ENCODE measurements around the gene SH3BP2.

GRCh38 chr4:2802618-2803531 is 10.0 kb downstream of the SH3BP2 start:
- TF ChIP-seq POLR2A (IDR thresholded peaks at IDR 0.05) (no peak), CTCF (IDR thresholded peaks at IDR 0.05) (no peak)

Data from Peyer's patch (tissue), 4 donors.